Fibroblast of skin of left quadriceps (primary cell): Measurements from ENCODE around the gene USP48.

ENCODE experiments used
- DNase-seq, 2 experiments: peaks; one replicate each; pipeline ENCODE4 v3.0.0-alpha.2; 2013; ENCODE audit warnings: low read depth in 2 of 2

The USP48 gene

GRCh38 chr1:21652937-21653743 is 129.8 kb downstream of the USP48 start:
- no peak for DNase-seq

DNA sequence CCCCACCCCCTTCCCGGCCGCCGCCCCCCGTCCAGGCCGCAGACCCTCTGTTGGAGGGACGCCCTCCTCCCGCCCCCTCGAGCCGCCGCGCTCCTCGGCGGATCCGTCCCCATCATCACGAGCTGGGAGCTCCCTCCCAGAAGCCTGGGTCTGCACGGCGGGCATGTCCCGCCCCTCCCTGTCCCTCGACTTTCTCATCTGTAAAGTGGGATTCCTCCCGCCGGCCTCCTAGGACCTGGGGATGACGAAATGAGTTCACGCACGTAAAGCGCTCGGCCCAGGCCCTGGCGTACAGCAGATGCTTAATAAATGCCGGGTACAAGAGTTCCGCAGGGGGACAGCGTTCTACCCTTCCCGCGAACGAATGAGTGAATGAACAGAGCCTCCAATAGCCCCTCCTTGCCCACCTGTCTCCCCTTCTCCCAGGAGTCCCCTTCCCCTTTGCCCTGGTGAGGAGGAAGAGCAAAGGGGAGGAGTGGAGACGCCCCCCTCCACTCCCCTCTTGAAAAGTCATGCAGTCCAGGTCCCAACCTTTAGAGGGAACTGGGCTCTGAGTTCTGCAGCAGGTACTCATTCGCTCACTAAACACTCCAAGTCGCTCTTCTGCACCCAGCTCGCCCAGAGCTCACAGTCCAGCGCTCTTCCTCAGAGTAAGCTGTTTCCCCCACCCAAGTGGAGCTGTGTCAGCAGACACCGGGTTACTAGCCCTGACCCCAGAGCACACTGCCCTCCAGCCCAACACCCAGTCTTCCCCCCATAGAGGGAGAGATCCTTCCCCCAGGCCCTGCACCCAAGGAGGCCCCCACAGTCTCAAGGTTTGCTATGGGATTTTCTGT is 130.6 kb downstream of the USP48 start:
- DNase-seq, result no peak

DNA sequence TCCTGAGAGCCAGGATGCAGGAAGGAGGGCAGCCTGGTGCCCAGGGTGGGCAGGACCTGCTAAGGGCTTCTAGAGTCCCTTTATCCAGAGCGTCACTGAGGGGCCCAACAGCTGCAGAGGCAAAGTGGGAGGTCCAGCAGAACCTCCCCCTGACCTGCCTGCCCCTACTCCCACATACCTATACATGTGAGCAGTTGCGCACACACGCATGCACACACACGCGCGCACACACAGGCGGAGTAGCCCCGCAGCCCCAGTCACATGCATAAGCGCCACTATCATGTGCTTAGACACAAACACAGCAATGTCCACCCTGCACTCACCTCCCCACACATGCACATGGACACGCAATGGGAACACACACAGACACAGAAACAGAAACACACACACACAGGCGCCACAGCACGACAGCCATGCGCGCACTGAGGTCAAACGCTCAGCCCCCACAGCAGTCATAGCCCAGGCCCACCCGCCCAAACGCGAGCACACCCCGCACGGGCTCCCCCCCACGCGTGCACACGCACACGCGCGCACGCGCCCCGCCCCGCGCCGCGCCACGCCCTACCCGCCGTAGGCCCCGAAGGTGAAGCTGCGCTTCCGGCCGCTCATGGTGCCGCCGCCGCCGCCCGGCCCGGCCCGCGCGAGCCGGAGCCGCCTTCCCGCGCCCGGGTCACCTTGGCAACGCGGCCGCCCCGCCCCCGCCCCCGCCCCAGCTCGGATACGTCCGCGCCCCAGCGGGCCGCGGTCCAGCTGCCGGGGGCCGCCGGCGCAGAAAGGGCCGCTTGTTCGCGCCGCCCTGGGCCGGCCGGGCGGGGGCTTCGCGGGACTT is 131.5 kb downstream of the USP48 start:
- no peak for DNase-seq

- DNase-seq, result no peak
Observed at GRCh38 chr1:21650400-21650799, 132.5 kb downstream of the USP48 start.

- no peak for DNase-seq
Observed at GRCh38 chr1:21649315-21649714, 133.6 kb downstream of the USP48 start.

- DNase-seq, result no peak
Observed at GRCh38 chr1:21648791-21649190, 134.2 kb downstream of the USP48 start.

- no peak for DNase-seq
Observed at GRCh38 chr1:21648352-21648730, 134.6 kb downstream of the USP48 start.

DNA sequence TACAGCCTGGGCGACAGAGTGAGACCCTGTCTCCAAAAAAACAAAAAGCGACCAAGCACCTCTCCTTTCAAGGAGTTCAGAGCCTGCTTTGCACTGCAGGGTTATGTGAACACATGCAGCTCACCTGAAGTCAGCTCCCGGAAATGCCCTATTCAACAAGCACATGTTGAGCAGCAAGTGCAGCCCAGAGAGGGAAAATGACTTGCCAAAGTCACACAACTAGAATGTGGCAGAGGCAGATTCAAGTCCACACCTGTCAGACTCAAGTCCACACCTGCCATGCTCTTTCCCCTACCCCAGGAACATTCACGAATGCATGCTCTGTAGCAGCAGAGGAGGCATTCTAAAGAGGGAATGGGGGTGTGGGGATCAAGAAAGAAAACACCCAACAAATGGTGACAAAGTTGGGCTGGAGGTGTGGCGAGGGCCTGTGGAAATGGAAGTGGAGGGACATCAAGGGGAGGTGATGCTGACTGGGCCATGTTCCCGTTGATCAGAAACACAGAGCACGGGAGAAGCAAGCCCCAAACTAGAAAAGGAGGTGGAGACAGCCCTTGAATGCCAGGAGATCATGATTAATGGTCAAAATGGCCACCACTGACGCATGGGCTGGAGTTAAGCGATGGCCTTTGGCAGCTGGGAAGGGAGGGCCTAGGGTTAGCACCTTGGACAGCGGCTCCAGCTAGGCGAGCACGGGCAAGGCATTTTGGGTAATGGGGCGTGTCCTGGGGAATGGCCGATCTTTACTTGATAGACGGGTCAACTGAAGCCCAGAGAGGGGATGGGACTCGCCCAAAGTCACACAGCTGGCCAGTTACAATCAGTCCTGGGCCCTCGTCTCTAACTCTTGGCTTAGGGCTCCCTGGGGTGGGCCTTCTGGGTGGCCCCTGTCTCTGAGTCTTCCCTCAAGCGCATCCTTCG is 135.3 kb downstream of the USP48 start:
- no peak for DNase-seq

DNA sequence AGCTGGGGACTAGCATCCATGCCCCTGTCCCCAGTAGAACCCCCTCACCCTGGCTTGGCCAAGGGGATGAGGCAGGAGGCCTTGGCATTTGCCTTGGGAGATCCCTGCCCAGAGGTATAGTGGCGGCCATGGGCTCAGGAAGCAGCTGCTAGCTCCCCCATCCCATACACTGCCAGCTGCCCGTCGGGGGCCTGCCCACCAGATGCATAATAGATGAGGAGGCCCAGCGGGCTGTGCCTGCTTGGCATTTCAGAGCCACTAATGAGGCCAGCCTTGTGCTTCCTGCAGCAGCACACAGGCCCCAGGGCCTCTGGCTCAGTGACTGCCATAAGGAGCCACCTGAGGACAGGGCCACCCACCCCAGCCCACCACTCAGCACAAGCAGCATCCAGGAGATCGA is 137.4 kb downstream of the USP48 start:
- no peak for DNase-seq

DNA sequence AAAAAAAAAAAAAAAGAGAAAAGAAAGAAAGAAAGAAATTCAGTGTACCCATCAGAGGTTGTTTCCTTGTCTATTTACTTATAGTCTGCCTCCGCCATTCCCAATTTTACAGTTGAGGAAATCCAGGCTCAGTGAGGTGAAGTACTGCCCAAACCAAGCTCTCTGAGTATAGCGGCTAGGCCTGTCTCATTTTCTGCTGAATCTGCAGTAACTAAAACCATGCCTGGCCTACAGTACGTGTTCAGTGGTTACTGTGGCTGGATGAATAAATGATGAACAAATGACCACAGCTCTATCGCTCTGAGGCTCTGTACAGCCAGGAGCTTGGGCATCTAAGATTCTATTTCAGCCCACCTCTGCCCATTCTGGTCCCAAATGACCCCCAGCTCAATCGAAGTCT is 138.0 kb downstream of the USP48 start:
- no peak for DNase-seq

GRCh38 chr1:21644348-21644747 is 138.6 kb downstream of the USP48 start:
- no peak for DNase-seq

GRCh38 chr1:21643624-21644023 is 139.3 kb downstream of the USP48 start:
- no peak for DNase-seq

DNA sequence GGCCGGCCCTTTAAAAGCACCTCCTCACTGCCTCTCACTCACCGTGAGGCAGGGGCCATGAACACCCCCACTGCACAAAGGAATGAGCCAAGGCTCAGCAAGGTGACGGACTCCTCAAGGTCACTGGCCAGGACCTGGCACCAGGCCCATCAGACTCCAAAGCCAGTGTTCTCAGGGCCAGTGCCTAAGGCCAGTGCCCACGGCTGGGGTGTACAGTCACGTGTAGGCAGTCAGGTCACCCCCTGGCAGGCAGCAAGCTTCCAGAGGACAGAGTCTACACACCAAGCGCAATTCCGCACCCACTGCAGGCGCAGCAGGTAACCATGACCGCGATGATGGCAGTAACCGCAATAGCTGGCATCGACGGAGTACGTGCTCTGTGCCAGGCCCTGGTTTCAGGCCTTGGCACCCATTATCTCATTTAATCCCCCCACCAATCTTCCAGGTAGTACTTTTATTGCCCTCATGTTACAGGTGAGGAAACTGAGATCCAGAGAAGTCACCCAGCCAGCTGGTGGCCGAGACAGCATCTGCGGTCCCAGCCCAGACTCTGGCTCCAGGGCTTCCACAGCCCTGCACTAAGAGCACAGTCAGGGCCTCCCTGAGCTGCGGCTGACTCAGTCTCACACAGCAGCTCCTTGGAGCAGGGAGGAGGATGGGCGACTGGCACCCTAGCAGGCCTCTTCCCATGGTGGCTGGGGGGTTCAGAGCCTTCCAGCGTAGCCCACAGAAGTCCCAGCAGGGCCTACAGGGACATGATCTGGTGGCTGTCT is 140.8 kb downstream of the USP48 start:
- DNase-seq, result no peak

DNA sequence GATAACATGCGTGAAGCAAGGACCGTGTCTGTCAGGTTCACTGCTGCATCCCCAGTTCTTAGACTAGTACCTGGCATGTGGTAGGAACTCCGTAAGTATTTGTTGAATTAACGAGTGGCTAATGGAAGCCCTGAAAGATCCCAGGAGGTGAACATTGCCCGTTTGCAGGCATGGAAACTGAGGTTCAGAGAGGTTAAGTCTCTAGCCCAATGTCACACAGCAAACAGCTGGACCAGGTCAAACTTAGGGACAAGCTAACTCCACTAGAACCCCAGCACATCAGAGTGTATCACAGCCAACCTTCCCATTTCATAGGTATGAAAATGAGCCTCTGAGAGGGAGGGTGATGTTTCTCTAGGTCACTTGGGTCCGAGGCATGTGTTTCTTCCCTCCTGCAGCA is 141.4 kb downstream of the USP48 start:
- no peak for DNase-seq

DNA sequence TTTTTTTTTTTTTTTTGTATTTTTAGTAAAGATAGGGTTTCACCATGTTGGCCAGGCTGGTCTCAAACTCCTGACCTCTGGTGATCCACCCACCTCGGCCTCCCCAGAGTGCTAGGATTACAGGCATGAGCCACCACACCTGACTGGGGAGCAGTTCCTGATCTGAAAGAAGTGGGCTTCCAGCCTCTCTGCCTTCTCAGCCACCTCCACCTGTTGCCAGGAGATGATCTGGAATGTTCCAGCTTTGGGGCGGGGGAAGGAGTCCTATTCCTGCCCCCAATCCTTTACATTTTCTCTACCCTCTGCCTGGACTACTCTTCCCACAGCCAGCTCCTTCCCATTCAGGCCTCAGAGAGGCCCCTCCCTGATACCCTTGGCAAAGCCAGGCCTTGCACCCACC is 141.9 kb downstream of the USP48 start:
- no peak for DNase-seq

DNA sequence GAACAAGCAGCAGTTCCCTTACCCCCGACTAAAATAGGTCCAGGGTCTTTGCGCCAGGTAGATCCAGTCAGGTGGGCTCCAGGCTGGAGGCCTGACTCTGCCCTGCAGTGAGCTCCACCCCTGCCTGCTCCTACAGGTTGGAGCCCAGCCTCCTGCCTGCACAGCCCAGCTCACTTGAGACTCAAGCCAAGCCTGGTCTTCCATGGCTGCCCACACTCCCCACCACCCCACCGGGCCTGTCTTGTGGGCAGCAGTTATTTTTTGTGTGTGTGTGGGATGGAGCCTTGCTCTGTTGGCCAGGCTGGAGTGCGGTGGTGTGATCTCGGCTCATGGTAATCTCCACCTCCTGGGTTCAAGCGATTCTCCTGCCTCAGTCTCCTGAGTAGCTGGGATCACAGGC is 142.3 kb downstream of the USP48 start:
- no peak for DNase-seq

GRCh38 chr1:21639594-21640041 is 143.3 kb downstream of the USP48 start:
- no peak for DNase-seq

- no peak for DNase-seq
Observed at GRCh38 chr1:21638531-21639341, 144.2 kb downstream of the USP48 start.

DNA sequence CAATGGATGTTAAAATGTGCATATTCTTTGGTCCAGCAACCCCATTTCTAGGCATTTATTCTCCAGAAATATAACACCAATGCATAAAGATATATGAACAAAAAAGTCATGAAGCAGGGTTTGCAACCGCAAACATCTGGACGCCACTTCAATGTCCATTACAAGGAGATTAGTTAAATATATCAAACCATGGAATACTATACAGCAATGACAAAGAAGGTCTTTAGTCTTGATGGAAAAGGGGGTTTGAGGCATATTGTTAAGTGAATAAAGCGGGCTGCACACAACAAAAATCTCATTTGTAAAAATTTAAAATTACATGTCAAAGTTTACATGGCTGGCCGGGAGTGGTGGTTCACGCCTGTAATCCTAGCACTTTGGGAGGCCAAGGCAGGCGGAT is 145.4 kb downstream of the USP48 start:
- no peak for DNase-seq
